GM12878 (cell line): ENCODE results near the gene SF3A1. TPM values are rescaled to one million over a fixed set of nuclear protein-coding genes. Genes with fewer than 3 reads are reported as not detected.

Source experiments
- BCL11A ChIP-seq: IDR thresholded peaks from 2 replicates; pipeline ENCODE4 v1.6.1; 2011; ENCODE audit warnings: low read depth, low read length
- BRCA1 ChIP-seq: IDR thresholded peaks from 2 replicates; pipeline ENCODE4 v1.6.1; 2011; ENCODE audit warnings: low read depth, low read length, improper control_type of control experiment
- NFIC ChIP-seq: IDR thresholded peaks from 2 replicates; pipeline ENCODE4 v1.6.1; 2012; ENCODE audit warnings: low read depth, mild to moderate bottlenecking, inconsistent platforms, low read length, moderate library complexity
- RCOR1 ChIP-seq: conservative IDR thresholded peaks from 2 replicates; pipeline ENCODE4 v1.6.1; 2012; ENCODE audit warnings: low read depth, low read length, improper control_type of control experiment
- RELB ChIP-seq: fragments of 450-650 bp; IDR thresholded peaks from 2 replicates; pipeline ENCODE4 v1.6.1; 2017; ENCODE audit warnings: low read depth, mild to moderate bottlenecking, moderate library complexity
- SMARCA5 ChIP-seq: fragments of 450-650 bp; IDR thresholded peaks from 2 replicates; pipeline ENCODE4 v1.6.1; 2017; ENCODE audit warnings: mild to moderate bottlenecking
- SREBF2 ChIP-seq: IDR thresholded peaks from 2 replicates; pipeline ENCODE4 v1.6.1; 2012; ENCODE audit warnings: mild to moderate bottlenecking, low read length
- TARDBP ChIP-seq: IDR thresholded peaks from 2 replicates; pipeline ENCODE4 v1.6.1; 2016; ENCODE audit warnings: borderline replicate concordance
- ZBTB4 ChIP-seq: fragments of 450-650 bp; formaldehyde crosslinking; IDR thresholded peaks from 2 replicates; pipeline ENCODE4 v1.4.0; 2022; ENCODE audit warnings: mild to moderate bottlenecking, moderate library complexity
- polyA plus RNA-seq, 11 experiments: library from polyadenylated mRNA; depleted of rRNA in 4 of 11; unstranded in 6 of 11; stranded (reverse) in 5 of 11; fragments of >200 nt; fragmentation: Nextera tagmentation in 4 of 11; fragmentation: Illumina TruSeq in 1 of 11; extraction: Ambion mirVana in 4 of 11; extraction: Trizol in 1 of 11; gene quantifications; 1 replicate in 1 of 11; 2 replicates in 10 of 11; pipeline versions ENCODE4 v1.2.1 to v1.2.3, GENCODE V29; 2011 to 2016; ENCODE audit warnings: inconsistent platforms in 2 of 11, missing spikeins in 2 of 11, low read depth in 1 of 11
- total RNA-seq, 4 experiments: library from RNA; depleted of rRNA in 3 of 4; stranded (reverse); fragments of >200 nt in 3 of 4; fragmentation: Illumina TruSeq in 1 of 4; extraction: Trizol in 1 of 4; gene quantifications; 2 replicates each; pipeline versions ENCODE4 v1.2.1 to v1.2.3, GENCODE V29; 2013 to 2021

The SF3A1 gene
- total and polyA plus RNA-seq, 10 of the 15 experiments (the other 5 are each of a cell fraction or from before 2014, with no cell fraction given), result 10.4 to 239 (median 46.0) TPM

GRCh38 chr22:30284666-30285065 is 72.0 kb downstream of the SF3A1 start (continued):
- no peak for TF ChIP-seq ZBTB4 (CRISPR knock-in tag)
- TF ChIP-seq SREBF2, result no peak
- no peak for TF ChIP-seq BCL11A
- no peak for TF ChIP-seq BRCA1
- no peak for TF ChIP-seq RCOR1
- TF ChIP-seq NFIC, result no peak
- TF ChIP-seq RELB, result no peak
- no peak for TF ChIP-seq TARDBP
- TF ChIP-seq SMARCA5, result no peak
